Forelimb muscle (tissue), 1 donor: ENCODE data around the gene APOE. TPM values are rescaled to one million over a fixed set of nuclear protein-coding genes. Genes with fewer than 3 reads are reported as not detected.
"Not testable (repeated sequence)": the region's sequence is repeated elsewhere in the genome, so short reads cannot be mapped to it uniquely, and the experiment has no call there.

Experiments
- DNase-seq: peaks from one replicate; pipeline ENCODE4 v3.0.0-alpha.2; 2013; ENCODE audit warnings: low read depth
- polyA plus RNA-seq: library from polyadenylated mRNA; unstranded; fragments of 120-200 nt; gene quantifications from one replicate; pipeline ENCODE4 v1.2.1, GENCODE V29; 2013; ENCODE audit not compliant: insufficient read length

The APOE gene
- 41.6 TPM for polyA plus RNA-seq

- no peak for DNase-seq
These were observed at the start of gene APOE for GRCh38 chr19:44905437-44906160. Gene APOE, plus strand, starts transcription at chr19:44905796. Its CDS starts 829 bp downstream, at chr19:44906625.

GRCh38 chr19:44856421-44857083 lies 49.0 kb upstream of the APOE start:
- DNase-seq = no peak

- no peak for DNase-seq
These were observed 47.8 kb upstream of the APOE start for GRCh38 chr19:44857837-44858236.

- DNase-seq = not testable (repeated sequence)
These were observed 44.0 kb upstream of the APOE start for GRCh38 chr19:44861576-44861975.

- DNase-seq = no peak
These were observed 41.6 kb upstream of the APOE start for GRCh38 chr19:44863990-44864389.

- no peak for DNase-seq
These were observed 40.3 kb upstream of the APOE start for GRCh38 chr19:44865196-44865767.

- no peak for DNase-seq
These were observed 38.9 kb upstream of the APOE start for GRCh38 chr19:44866664-44867063.

GRCh38 chr19:44867578-44867977 lies 38.0 kb upstream of the APOE start:
- no peak for DNase-seq

- no peak for DNase-seq
These were observed 35.7 kb upstream of the APOE start for GRCh38 chr19:44869733-44870470.

GRCh38 chr19:44871809-44872208 lies 33.8 kb upstream of the APOE start:
- DNase-seq = no peak

GRCh38 chr19:44872661-44873060 lies 32.9 kb upstream of the APOE start:
- no peak for DNase-seq

- no peak for DNase-seq
These were observed 31.3 kb upstream of the APOE start for GRCh38 chr19:44874317-44874716.

- no peak for DNase-seq
These were observed 29.7 kb upstream of the APOE start for GRCh38 chr19:44875666-44876451.

GRCh38 chr19:44876930-44877535 lies 28.6 kb upstream of the APOE start:
- DNase-seq = no peak

- DNase-seq = no peak
These were observed 27.3 kb upstream of the APOE start for GRCh38 chr19:44878120-44878865.

- no peak for DNase-seq
These were observed 26.1 kb upstream of the APOE start for GRCh38 chr19:44879309-44880065.

- no peak for DNase-seq
These were observed 23.5 kb upstream of the APOE start for GRCh38 chr19:44882063-44882462.

- DNase-seq = not testable (repeated sequence)
These were observed 22.8 kb upstream of the APOE start for GRCh38 chr19:44882619-44883397.

GRCh38 chr19:44883922-44884321 lies 21.7 kb upstream of the APOE start:
- DNase-seq = no peak
